Activated CD8-positive, alpha-beta T cell treated with anti-CD3 and anti-CD28 coated beads, Interleukin-2, amount 10 ng/mL, durations not matched to agents 7 days and 5 days (primary cell): ENCODE results near the gene SIRT6. TPM values are rescaled to one million over a fixed set of nuclear protein-coding genes. Genes with fewer than 3 reads are reported as not detected.

Source experiments
- total RNA-seq, 2 experiments: library from RNA; stranded (reverse); gene quantifications; one replicate each; pipeline ENCODE4 v1.2.3, GENCODE V29; 2021

SIRT6 gene
- total RNA-seq, 2 experiments from 2014 or later, result 30.8 to 40.4 TPM

Other genes starting within 250 kb of the SIRT6 start
- gene NMRK2, start 249.5 kb downstream of the SIRT6 start, total RNA-seq, result not detected
- gene DAPK3, start 211.5 kb downstream of the SIRT6 start, total RNA-seq, result 10 to 100 TPM; 43.0 to 44.9 TPM
- gene EEF2, start 197.1 kb downstream of the SIRT6 start, total RNA-seq, result 1,000 to 10,000 TPM; 1,524 to 1,558 TPM
- 10 to 100 TPM; 34.2 to 35.6 TPM for gene PIAS4, start 174.8 kb downstream of the SIRT6 start, total RNA-seq
- gene ZBTB7A, start 115.7 kb downstream of the SIRT6 start, total RNA-seq, result 10 to 100 TPM; 59.1 to 63.1 TPM
- 100 to 1,000 TPM; 218 to 234 TPM for gene MAP2K2, start 58.4 kb downstream of the SIRT6 start, total RNA-seq
- gene CREB3L3, start 28.9 kb downstream of the SIRT6 start, total RNA-seq, result under 1 TPM; 0.16 to 0.18 TPM
- gene ANKRD24, start 126 bp upstream of the SIRT6 start, total RNA-seq, result under 1 TPM; 0.68 to 0.73 TPM
- not detected for gene EBI3, start 47.0 kb upstream of the SIRT6 start, total RNA-seq
- 10 to 100 TPM; 24.8 to 26.1 TPM for gene YJU2, start 64.5 kb upstream of the SIRT6 start, total RNA-seq
- gene SHD, start 96.7 kb upstream of the SIRT6 start, total RNA-seq, result not detected
- 10 to 100 TPM; 35.9 to 39.5 TPM for gene TMIGD2, start 119.8 kb upstream of the SIRT6 start, total RNA-seq
- gene FSD1, start 122.0 kb upstream of the SIRT6 start, total RNA-seq, result 10 to 100 TPM; 26.7 to 27.7 TPM
- gene STAP2, start 156.3 kb upstream of the SIRT6 start, total RNA-seq, result 10 to 100 TPM; 14.3 to 16.5 TPM
- gene MPND, start 161.0 kb upstream of the SIRT6 start, total RNA-seq, result 10 to 100 TPM; 26.0 to 27.6 TPM
- gene SH3GL1, start 218.0 kb upstream of the SIRT6 start, total RNA-seq, result 10 to 100 TPM; 65.1 to 67.9 TPM
- 100 to 1,000 TPM in 1 of 2 experiments, 10 to 100 TPM in 1; 95.3 to 104 TPM for gene CHAF1A, start 220.1 kb upstream of the SIRT6 start, total RNA-seq